AG09309 (cell line): ENCODE measurements around the gene STK32C.

Experiments
- DNase-seq: peaks from one replicate; pipeline ENCODE4 v3.0.0-alpha.2; 2010; ENCODE audit warnings: low read depth
- H3K4me3 ChIP-seq: 2 replicates; pipeline ENCODE4 v1.5.1; 2011; ENCODE audit warnings: mild to moderate bottlenecking, low read depth, low read length, moderate library complexity; ENCODE audit not compliant: control insufficient read depth
- TF ChIP-seq, protein P1 (sequence below): IDR thresholded peaks from 2 replicates; pipeline ENCODE4 v1.5.1; 2011; ENCODE audit warnings: mild to moderate bottlenecking, low read depth, low read length, inconsistent platforms; ENCODE audit not compliant: insufficient read depth, control insufficient read depth; ENCODE audit errors: missing control alignments

STK32C gene

DNA sequence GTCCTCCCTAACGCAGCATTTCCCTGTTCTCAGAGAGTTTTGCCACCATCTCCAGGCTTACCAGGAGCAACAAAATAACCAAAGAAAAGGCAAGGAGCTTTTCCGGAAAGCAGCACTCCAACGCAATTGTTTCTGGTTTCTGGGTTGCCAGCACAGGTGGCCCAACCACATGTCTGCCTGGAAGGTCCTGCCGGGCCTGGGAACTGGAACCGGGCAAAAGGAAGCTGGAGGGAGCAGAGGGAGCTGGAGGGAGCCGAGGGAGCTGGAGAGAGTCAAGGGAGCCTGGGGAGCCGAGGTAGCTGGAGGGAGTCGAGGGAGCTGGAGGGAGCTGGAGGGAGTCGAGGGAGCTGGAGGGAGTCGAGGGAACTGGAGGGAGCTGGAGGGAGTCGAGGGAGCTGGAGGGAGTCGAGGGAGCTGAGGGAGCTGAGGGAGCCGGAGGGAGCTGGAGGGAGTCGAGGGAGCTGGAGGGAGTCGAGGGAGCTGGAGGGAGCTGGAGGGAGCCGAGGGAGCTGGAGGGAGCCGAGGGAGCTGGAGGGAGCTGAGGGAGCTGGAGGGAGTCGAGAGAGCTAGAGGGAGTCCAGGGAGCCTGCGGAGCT, 54.6 kb downstream of the STK32C start:
- no peak for DNase-seq
- TF ChIP-seq, protein P1, sequence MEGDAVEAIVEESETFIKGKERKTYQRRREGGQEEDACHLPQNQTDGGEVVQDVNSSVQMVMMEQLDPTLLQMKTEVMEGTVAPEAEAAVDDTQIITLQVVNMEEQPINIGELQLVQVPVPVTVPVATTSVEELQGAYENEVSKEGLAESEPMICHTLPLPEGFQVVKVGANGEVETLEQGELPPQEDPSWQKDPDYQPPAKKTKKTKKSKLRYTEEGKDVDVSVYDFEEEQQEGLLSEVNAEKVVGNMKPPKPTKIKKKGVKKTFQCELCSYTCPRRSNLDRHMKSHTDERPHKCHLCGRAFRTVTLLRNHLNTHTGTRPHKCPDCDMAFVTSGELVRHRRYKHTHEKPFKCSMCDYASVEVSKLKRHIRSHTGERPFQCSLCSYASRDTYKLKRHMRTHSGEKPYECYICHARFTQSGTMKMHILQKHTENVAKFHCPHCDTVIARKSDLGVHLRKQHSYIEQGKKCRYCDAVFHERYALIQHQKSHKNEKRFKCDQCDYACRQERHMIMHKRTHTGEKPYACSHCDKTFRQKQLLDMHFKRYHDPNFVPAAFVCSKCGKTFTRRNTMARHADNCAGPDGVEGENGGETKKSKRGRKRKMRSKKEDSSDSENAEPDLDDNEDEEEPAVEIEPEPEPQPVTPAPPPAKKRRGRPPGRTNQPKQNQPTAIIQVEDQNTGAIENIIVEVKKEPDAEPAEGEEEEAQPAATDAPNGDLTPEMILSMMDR, result no peak
- H3K4me3 ChIP-seq, result no peak overlapping the region

DNA sequence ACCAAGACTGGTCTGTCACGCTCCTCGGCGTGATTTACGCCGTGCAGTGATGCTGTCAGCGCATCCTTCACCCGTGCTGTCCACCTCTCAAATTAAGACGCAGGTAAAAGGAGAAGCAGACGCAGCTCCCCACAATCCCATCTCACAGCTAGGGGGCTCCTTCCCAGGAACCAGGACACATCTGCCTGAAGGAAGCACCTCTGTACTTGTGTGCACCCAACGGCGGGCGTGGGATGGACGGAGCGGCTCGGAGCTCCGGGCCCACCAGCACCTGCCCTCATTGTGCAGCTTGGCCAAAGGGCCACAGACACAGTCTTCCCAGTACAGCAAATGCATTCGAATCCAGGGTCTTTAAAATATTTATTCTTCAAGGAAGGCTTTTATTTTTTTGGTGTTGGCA, 55.3 kb downstream of the STK32C start:
- no peak overlapping the region for H3K4me3 ChIP-seq
- TF ChIP-seq, protein P1, result peak; percentile 14
- no peak for DNase-seq

DNA sequence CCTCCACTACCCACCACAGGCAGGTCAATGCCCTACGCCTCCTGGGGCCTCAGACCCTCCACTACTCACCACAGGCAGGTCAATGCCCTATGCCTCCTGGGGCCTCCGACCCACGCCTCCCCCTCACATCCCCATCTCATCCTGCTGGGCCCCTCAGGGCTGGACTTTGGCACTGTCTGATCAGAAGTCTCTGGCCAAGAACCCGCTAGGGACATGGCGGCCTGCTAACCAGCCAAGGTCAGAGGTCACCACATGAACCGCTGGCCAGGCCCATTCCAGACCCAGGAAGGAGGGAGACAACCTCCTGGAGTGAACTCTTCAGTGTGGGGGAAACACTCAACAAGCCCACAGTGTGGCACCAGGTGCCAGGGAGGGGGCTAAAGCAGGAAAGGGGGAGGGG, 55.8 kb downstream of the STK32C start:
- no peak for DNase-seq
- H3K4me3 ChIP-seq, result no peak overlapping the region
- TF ChIP-seq, protein P1, result no peak

DNA sequence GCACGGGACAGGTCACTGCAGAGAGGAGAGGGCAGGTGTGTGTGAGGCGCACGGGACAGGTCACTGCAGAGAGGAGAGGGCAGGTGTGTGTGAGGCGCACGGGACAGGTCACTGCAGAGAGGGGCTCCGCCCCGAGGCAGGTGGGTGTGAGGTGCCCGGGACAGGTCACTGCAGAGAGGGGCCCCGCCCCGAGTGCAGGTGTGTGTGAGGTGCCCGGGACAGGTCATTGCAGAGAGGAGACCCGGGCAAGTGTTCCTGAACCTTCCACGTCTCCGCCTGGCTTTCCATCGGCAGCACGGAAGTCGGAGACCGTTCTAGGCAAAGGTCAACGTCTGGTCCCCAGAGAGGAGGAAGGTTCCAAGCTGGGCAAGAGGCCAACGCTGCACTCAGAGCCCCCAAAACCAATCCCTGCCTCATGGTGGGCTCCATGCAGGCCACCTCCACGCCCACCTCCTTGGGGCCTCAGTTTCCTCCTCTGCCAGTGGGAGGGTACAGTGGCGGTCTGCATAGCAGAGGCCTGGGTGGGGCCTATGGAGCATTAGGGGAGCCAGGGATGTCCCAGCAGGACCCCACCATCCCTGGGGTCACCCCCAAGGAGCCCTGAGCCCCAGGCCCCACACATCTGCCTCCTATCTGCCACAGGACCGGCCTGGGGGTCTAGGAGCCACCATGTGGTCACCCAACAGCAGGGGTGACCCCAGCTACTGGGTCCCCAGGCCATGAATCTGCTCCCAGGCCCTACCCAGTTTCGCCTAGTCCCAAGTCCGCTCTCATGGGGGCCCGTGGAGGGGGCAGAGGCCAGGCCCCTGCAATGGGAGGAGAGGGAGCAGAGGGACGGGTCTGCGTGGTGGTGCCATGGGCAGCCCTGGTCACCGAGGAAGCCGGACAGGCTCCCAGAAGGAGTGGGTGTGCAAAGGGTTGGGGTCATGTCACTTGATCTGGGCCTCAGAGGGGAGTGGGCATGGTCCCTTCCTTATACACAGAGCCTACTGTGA, 57.0 kb downstream of the STK32C start:
- no peak for DNase-seq
- TF ChIP-seq, protein P1, result no peak
- H3K4me3 ChIP-seq, result no peak overlapping the region

DNA sequence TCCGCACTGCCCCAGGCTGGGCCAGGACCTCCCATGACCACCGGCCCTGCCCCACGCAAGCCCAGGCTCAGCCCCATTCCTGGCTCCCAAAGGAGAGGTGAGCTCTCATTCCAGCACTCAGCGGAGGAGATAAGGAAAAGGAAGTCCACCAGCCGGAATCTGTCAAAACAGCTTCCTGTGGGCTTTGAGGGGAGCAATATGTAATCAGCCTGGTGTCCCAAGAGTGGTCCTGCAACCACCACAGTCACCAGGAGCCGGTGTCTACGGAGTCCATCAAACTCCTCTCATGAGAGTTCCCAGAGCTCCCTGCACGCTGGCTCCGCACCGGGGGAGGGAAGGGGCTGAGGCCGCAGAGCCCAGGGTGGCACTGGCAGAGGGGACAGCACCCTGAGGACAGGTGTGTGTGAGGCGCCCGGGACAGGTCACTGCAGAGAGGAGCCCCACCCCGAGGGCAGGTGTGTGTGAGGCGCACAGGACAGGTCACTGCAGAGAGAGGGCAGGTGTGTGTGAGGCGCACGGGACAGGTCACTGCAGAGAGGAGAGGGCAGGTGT, 57.9 kb downstream of the STK32C start:
- H3K4me3 ChIP-seq, result no peak overlapping the region
- DNase-seq, result no peak
- TF ChIP-seq, protein P1, result no peak

DNA sequence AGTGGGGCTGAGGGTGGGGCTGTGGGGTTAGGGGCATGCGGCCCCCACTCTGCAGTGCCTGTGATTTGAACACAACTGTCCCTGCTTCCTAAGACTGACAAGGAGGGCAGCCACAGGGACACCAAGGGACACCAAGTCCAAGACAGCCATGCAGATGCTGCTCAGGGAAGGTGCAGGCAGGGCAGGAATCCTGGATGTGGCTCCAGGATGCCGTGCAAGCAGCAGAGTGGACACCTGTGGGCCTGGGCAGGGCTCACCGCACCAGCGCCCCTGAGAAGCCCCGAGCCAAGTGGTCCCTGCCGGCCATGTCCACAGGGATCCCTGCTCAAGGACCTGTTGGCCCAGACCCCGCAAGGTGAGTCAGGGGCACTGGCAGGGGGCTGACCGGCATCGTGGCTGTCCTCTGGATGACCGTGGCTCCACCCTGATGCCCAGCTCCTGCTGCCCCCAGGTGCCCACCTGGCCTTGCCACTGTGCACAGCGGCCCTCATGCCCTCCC, 58.5 kb downstream of the STK32C start:
- DNase-seq, result no peak
- no peak overlapping the region for H3K4me3 ChIP-seq
- TF ChIP-seq, protein P1, result no peak
